Measurements from ENCODE around the gene ITPRID1.

Gene ITPRID1

DNA sequence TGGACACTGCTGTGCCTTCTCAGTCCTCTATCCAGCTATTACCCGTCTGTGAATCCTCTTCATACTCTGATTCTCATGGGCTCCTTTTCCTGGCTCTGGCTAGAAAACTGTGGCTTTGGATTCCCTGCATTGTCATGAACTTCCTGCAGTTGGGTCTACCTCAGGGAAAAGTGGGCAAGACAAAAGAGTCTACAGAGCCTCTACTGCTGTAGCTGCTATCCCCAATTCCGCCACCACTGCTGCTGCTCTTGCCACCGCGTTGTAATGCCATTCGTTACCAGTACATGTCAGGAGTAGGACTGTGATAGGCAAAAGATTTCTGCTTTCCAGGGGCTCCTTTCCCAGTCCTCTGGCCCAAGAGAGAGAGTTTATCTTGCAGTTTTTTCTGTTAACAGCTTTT, 149.2 kb downstream of the ITPRID1 start:
- no peak overlapping the region for H3K4me3 ChIP-seq (ENCODE audit: low read depth, low read length)
- TF ChIP-seq, protein P1, sequence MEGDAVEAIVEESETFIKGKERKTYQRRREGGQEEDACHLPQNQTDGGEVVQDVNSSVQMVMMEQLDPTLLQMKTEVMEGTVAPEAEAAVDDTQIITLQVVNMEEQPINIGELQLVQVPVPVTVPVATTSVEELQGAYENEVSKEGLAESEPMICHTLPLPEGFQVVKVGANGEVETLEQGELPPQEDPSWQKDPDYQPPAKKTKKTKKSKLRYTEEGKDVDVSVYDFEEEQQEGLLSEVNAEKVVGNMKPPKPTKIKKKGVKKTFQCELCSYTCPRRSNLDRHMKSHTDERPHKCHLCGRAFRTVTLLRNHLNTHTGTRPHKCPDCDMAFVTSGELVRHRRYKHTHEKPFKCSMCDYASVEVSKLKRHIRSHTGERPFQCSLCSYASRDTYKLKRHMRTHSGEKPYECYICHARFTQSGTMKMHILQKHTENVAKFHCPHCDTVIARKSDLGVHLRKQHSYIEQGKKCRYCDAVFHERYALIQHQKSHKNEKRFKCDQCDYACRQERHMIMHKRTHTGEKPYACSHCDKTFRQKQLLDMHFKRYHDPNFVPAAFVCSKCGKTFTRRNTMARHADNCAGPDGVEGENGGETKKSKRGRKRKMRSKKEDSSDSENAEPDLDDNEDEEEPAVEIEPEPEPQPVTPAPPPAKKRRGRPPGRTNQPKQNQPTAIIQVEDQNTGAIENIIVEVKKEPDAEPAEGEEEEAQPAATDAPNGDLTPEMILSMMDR (IDR thresholded peaks at IDR 0.05; ENCODE audit: low read depth, low read length, missing control alignments) = no peak
- no peak for DNase-seq (ENCODE audit: low read depth)

DNA sequence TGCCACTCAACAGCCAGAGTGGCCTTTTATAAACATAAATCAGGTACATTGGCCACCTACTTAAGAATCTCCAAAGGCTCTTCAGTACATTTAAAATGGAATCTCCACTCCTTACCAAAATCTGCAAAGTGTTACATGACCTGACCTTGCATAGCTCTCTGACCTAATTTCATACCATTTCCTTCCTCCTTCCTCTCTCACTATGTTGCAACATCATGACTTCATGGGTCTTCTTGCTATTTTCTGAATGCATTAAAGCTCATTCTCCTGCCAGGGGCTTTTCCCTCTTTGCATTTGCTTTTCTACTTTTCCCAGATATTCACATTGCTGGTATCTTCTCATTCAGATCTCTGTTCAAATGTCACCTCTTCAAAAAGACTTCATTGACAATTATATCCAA, 151.0 kb downstream of the ITPRID1 start:
- no peak overlapping the region for H3K4me3 ChIP-seq (ENCODE audit: low read depth, low read length)
- DNase-seq (ENCODE audit: low read depth) = no peak
- TF ChIP-seq, protein P1 (IDR thresholded peaks at IDR 0.05; ENCODE audit: low read depth, low read length, missing control alignments) = no peak

DNA sequence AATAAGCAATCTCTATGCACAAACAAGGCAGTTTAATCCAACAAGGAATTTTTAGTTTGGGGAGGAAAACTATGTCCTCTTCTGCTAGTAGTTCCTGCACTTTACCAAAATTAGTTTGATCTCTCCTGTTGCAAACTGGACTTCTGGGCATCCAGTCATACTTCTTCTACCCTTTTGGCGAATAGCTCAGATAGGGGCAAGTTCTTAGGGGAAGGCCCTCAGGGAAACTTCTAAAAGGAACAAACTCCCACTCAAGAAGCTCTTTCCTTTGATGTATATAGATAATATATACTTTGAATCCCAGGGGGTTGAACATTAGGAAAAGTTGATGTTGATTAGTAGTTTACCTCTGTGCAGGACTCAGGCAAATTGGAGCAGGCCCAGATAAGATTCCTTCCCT, 151.7 kb downstream of the ITPRID1 start:
- TF ChIP-seq, protein P1 (IDR thresholded peaks at IDR 0.05; ENCODE audit: low read depth, low read length, missing control alignments) = no peak
- DNase-seq (ENCODE audit: low read depth) = no peak
- no peak overlapping the region for H3K4me3 ChIP-seq (ENCODE audit: low read depth, low read length)

DNA sequence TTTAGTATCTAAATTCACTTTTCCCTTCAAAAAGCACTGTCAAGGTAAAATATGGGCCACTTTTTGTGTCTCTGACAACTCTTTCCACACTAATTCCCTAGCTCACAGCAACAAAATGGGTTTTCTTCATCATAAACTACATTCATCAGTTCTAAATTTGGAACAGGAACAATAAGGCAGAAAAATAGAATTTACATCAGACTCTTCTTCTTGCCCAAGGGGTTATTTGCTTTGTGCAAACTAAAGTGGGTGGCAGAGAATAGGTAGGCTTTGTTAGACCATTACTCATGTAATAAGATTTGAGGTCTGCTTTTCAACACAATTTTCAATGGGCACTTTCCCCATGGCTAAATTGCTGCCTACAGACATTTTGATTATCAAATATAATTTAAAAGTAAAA, 155.6 kb downstream of the ITPRID1 start:
- TF ChIP-seq, protein P1 (IDR thresholded peaks at IDR 0.05; ENCODE audit: low read depth, low read length, missing control alignments) = no peak
- no peak overlapping the region for H3K4me3 ChIP-seq (ENCODE audit: low read depth, low read length)
- no peak for DNase-seq (ENCODE audit: low read depth)

DNA sequence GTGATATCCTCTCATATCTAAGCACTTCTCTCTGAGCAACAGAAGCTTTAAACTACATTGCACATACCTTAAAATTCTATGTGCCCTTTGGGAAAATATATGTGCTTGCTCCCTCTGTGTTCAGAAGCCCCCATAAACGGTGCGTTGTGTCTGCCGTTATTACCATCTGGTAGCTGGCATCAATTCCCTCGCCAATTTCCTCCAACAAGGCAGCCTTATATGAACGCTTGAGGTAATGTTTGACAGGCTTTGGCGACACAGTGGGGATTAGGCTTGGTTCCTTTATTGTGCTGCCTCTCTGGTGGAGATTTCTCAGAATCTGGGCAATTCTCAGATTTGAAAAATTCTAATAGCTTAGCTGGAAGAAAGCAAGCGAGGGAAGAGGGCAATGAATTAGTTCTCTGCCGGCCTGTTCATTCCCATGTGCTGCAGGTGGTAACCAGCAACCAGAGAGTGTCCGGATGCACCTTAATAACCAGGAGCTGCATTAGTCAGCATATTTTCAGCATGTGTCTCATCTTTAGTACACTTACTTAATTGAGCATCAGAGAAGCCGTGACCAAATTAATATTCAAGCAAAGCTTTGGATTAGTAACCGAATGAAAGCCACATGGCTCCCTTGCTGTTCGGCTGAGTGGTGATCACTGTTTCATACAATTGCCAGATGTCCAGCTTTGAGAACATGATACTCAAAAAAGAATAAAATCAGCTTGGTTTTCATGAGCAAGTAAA, 165.8 kb downstream of the ITPRID1 start:
- TF ChIP-seq, protein P1 (IDR thresholded peaks at IDR 0.05; ENCODE audit: low read depth, low read length, missing control alignments) = no peak
- H3K4me3 ChIP-seq (ENCODE audit: low read depth, low read length) = no peak overlapping the region
- DNase-seq (ENCODE audit: low read depth) = no peak

DNA sequence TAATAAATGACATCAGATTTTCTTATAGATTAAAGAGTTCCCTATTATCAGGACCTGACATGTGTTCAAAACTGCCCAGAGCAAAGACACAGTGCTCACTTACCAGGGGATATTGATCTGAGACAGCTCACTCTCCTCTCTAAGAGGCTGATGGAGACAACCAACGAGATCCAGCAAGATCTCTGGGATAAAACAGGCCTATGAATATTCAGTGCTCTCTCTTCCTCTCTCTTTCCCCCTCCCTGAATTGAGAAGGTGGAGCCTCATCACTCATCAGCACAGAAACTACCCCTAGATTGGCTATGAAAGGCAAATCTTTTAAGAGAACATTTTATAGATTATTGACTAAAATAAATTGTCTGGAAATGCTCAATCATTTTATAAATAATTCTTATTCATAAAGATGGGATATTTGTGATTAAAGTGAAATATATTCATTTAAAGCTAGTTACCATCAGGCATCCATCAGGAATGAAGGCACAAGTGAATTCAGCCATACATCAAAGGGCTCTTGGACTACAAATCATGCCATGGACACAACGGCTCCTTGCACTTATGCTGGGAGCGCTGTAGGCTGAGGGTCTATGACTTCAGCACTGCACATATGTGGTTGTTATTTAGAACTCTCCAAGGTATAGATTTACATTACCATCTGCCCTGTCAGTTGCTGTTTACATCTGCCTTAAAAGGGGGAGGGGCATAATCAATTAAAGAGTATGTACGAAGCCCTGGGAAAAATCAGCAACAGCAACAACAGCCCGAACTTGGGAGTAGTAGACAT, 169.7 kb downstream of the ITPRID1 start:
- TF ChIP-seq, protein P1 (IDR thresholded peaks at IDR 0.05; ENCODE audit: low read depth, low read length, missing control alignments) = no peak
- DNase-seq (ENCODE audit: low read depth) = no peak
- no peak overlapping the region for H3K4me3 ChIP-seq (ENCODE audit: low read depth, low read length)
